ENCODE data around the gene RALGDS. TPM values are rescaled to one million over a fixed set of nuclear protein-coding genes. Genes with fewer than 3 reads are reported as not detected.

Gene RALGDS
- total and polyA plus RNA-seq, 2 of the 4 experiments (the other 2 are of a cell fraction) = 13.1 to 36.9 TPM

- Histone ChIP-seq H3K9me3 (ENCODE audit: control insufficient read depth, insufficient read depth, low read length) (no peaks in the 10 kb centered on the region), H3K56ac (ENCODE audit: extremely low read depth, insufficient read depth, low read length) (no peak overlapping the region), H2BK20ac (ENCODE audit: low read depth, low read length) (no peak overlapping the region), H3K9ac (ENCODE audit: low read depth, low read length) (peak overlapping the region; percentile 60), H3K27me3 (ENCODE audit: control insufficient read depth, insufficient read depth, low read length) (no peaks in the 10 kb centered on the region; the same call in 1 of the 2 replicates), H4K20me1 (ENCODE audit: insufficient read depth, low read length) (no peaks in the 10 kb centered on the region), H3K27ac (ENCODE audit: insufficient read depth, low read length) (0 out of 2 replicates have a peak overlapping the region, but pooled peaks have one; percentile 10), H3K4me1 (ENCODE audit: control insufficient read depth, insufficient read depth, low read length) (peaks cover 10% of the 10 kb centered on the region; the same call in 1 of the 2 replicates), H3K18ac (ENCODE audit: low read depth, low read length) (peak overlapping the region; percentile 5; the same call in 1 of the 2 replicates), H3K4me2 (ENCODE audit: low read depth, low read length) (peak overlapping the region; percentile 40; the same call in 1 of the 2 replicates), H2AK9ac (replicated peaks; ENCODE audit: low read depth, low read length, poor library complexity) (peak overlapping the region; percentile 74), H4K5ac (ENCODE audit: low read depth, low read length) (peak overlapping the region; percentile 34; the same call in 1 of the 2 replicates), H3K14ac (replicated peaks; ENCODE audit: low read depth, low read length) (no peak overlapping the region; the same call in 1 of the 2 replicates), H2BK15ac (ENCODE audit: low read depth, low read length) (no peak overlapping the region), H3K4me3 (ENCODE audit: insufficient read depth, low read depth, low read length) (peak overlapping the region; percentile 59), H3K23ac (ENCODE audit: low read depth, low read length) (no peak overlapping the region), H4K8ac (ENCODE audit: low read depth in 2 of 2, low read length in 2 of 2) (peak overlapping the region; percentile 52 to 77; a peak in 2 of 4 replicates), H2AFZ (replicated peaks; ENCODE audit: low read length, poor library complexity) (peak overlapping the region; percentile 88), H3K9me1 (ENCODE audit: insufficient read depth, low read length) (0 out of 2 replicates have a peak, but pooled peaks cover 3% of the 10 kb centered on the region), H3K36me3 (ENCODE audit: control insufficient read depth, insufficient read depth, low read length) (no peaks in the 10 kb centered on the region), H3K4ac (ENCODE audit: low read depth, low read length) (0 out of 2 replicates have a peak overlapping the region, but pooled peaks have one; percentile 9), H3K79me1 (ENCODE audit: low read depth in 1 of 2, low read length in 2 of 2) (no peaks in the 10 kb centered on the region), H2BK120ac (ENCODE audit: low read depth, low read length) (no peak overlapping the region), H2BK5ac (ENCODE audit: low read depth, low read length, poor library complexity, severe bottlenecking) (no peak overlapping the region), H2AK5ac (ENCODE audit: low read depth, low read length) (no peak overlapping the region), H4K91ac (ENCODE audit: insufficient read depth, low read depth, low read length) (no peak overlapping the region)
- intact Hi-C loops (cut with micrococcal nuclease) (no loop called here), in situ Hi-C loops (cut with MboI; ENCODE audit: low sequenced_read_pairs) (no loop called here), dilution Hi-C loops (cut with HindIII; ENCODE audit: low sequenced_read_pairs, unreplicated experiment) (no loop called here)
- no TSS peak for BruUV-seq (replicated peaks)
- TF ChIP-seq MXI1 (IDR thresholded peaks at IDR 0.05; ENCODE audit: borderline replicate concordance, low read depth, low read length) (no peak), SMC3 (IDR thresholded peaks at IDR 0.05; ENCODE audit: low read depth, low read length) (no peak), CTCF (conservative IDR thresholded peaks at IDR 0.05; ENCODE audit: low read depth, low read length) (no peak), MAZ (IDR thresholded peaks at IDR 0.05; ENCODE audit: borderline replicate concordance, low read depth, low read length) (no peak), RCOR1 (IDR thresholded peaks at IDR 0.05; ENCODE audit: insufficient replicate concordance, low read length) (no peak), NFE2L2 (IDR thresholded peaks at IDR 0.05; ENCODE audit: low read depth, low read length) (no peak), CEBPB (IDR thresholded peaks at IDR 0.05; ENCODE audit: low read depth, low read length) (no peak), POLR2A (IDR thresholded peaks at IDR 0.05; ENCODE audit: low read depth, low read length) (no peak), ELK1 (IDR thresholded peaks at IDR 0.05; ENCODE audit: borderline replicate concordance, low read depth, low read length) (no peak)
- DNase-seq (no peak), ATAC-seq (ENCODE audit: low read depth) (no peak)
- POLR2A ChIA-PET (ENCODE audit: unreplicated experiment) = no interaction called here
- 60% methylated on average over 3 of the region's 13 CpGs; no CpG with 5 or more reads in 1 of the 2 experiments for WGBS, 2 experiments (ENCODE audit: extremely low coverage in 2 of 2, insufficient read length in 1 of 2)
- CTCF ChIA-PET = no interaction called here
Observed at GRCh38 chr9:133164191-133164590, 43.2 kb upstream of the RALGDS start.

Data from IMR-90 (cell line).